Subcutaneous abdominal adipose tissue (tissue), 5 donors: Measurements from ENCODE around the gene CLDN20.

ENCODE experiments used
- H3K27ac ChIP-seq: one replicate; pipeline ENCODE4 v1.7.0; 2013; ENCODE audit warnings: low read depth, mild to moderate bottlenecking, inconsistent platforms, low read length, moderate library complexity
- H3K27me3 ChIP-seq, 5 donors: one replicate each; pipeline ENCODE4 v1.7.0; 2013; ENCODE audit warnings: low read length in 5 of 5, inconsistent platforms in 1 of 5; ENCODE audit not compliant: control insufficient read depth in 5 of 5, insufficient read depth in 4 of 5
- H3K36me3 ChIP-seq, 5 donors: one replicate each; pipeline ENCODE4 v1.7.0; 2013; ENCODE audit warnings: low read length in 5 of 5; ENCODE audit not compliant: control insufficient read depth in 5 of 5, insufficient read depth in 5 of 5
- H3K4me1 ChIP-seq, 5 donors: one replicate each; pipeline ENCODE4 v1.7.0; 2013; ENCODE audit warnings: low read length in 5 of 5, mild to moderate bottlenecking in 3 of 5, moderate library complexity in 1 of 5; ENCODE audit not compliant: control insufficient read depth in 5 of 5, insufficient read depth in 5 of 5
- H3K4me3 ChIP-seq, 5 donors: one replicate each; pipeline ENCODE4 v1.7.0; 2013; ENCODE audit warnings: low read length in 5 of 5, low read depth in 1 of 5
- H3K9ac ChIP-seq, 5 donors: one replicate each; pipeline ENCODE4 v1.7.0; 2013; ENCODE audit warnings: low read length in 5 of 5, mild to moderate bottlenecking in 4 of 5, moderate library complexity in 3 of 5
- H3K9me3 ChIP-seq, 5 donors: one replicate each; pipeline ENCODE4 v1.7.0; 2013; ENCODE audit warnings: low read length in 5 of 5; ENCODE audit not compliant: control insufficient read depth in 5 of 5
- donor health status: healthy.
- donor health status: healthy.
- donor health status: healthy.
- donor health status: healthy.
- donor health status: healthy.

The CLDN20 gene

GRCh38 chr6:155274533-155274932 is 10.7 kb downstream of the CLDN20 start:
- Histone ChIP-seq H3K4me3 (no peak overlapping the region), H3K4me1 (peaks cover 0 to 8% (median 4%) of the 10 kb centered on the region in 5 donors), H3K27me3 (no peaks in the 10 kb centered on the region), H3K36me3 (peaks cover 0 to 13% (median 6%) of the 10 kb centered on the region in 5 donors), H3K27ac (no peak overlapping the region), H3K9me3 (no peaks in the 10 kb centered on the region), H3K9ac (no peak overlapping the region)

- H3K9ac ChIP-seq: no peak overlapping the region
- H3K36me3 ChIP-seq: peaks cover 0 to 16% (median 6%) of the 10 kb centered on the region in 5 donors
- no peak overlapping the region for H3K27ac ChIP-seq
- peaks cover 0 to 8% (median 4%) of the 10 kb centered on the region in 5 donors for H3K4me1 ChIP-seq
- no peaks in the 10 kb centered on the region for H3K27me3 ChIP-seq
- H3K4me3 ChIP-seq: no peak overlapping the region
- H3K9me3 ChIP-seq: no peaks in the 10 kb centered on the region
Observed at GRCh38 chr6:155275808-155276480, 12.1 kb downstream of the CLDN20 start.

- H3K36me3 ChIP-seq: peaks cover 0 to 16% (median 6%) of the 10 kb centered on the region in 5 donors
- H3K27me3 ChIP-seq: no peaks in the 10 kb centered on the region
- H3K4me1 ChIP-seq: peaks cover 0 to 8% (median 4%) of the 10 kb centered on the region in 5 donors
- no peak overlapping the region for H3K9ac ChIP-seq
- H3K4me3 ChIP-seq: no peak overlapping the region
- no peaks in the 10 kb centered on the region for H3K9me3 ChIP-seq
- H3K27ac ChIP-seq: no peak overlapping the region
Observed at GRCh38 chr6:155276638-155277037, 12.8 kb downstream of the CLDN20 start.

GRCh38 chr6:155278319-155279049 is 14.7 kb downstream of the CLDN20 start:
- H3K36me3 ChIP-seq: peaks cover 3 to 16% (median 6%) of the 10 kb centered on the region in 5 donors
- no peak overlapping the region for H3K9ac ChIP-seq
- H3K4me3 ChIP-seq: no peak overlapping the region
- no peaks in the 10 kb centered on the region for H3K9me3 ChIP-seq
- no peaks in the 10 kb centered on the region for H3K4me1 ChIP-seq
- H3K27me3 ChIP-seq: no peaks in the 10 kb centered on the region
- H3K27ac ChIP-seq: no peak overlapping the region

GRCh38 chr6:155284775-155285174 is 21.0 kb downstream of the CLDN20 start:
- Histone ChIP-seq H3K9me3 (no peaks in the 10 kb centered on the region), H3K27me3 (no peaks in the 10 kb centered on the region), H3K36me3 (peaks cover 17 to 29% (median 24%) of the 10 kb centered on the region in 5 donors), H3K27ac (no peak overlapping the region), H3K4me3 (no peak overlapping the region), H3K4me1 (no peaks in the 10 kb centered on the region), H3K9ac (no peak overlapping the region)

- Histone ChIP-seq H3K9me3 (no peaks in the 10 kb centered on the region), H3K4me3 (no peak overlapping the region), H3K27ac (no peak overlapping the region), H3K4me1 (no peaks in the 10 kb centered on the region), H3K27me3 (no peaks in the 10 kb centered on the region), H3K9ac (peak overlapping the region in 1 of 5 donors; percentile 13), H3K36me3 (peaks cover 17 to 31% (median 26%) of the 10 kb centered on the region in 5 donors)
Observed at GRCh38 chr6:155287762-155288161, 23.9 kb downstream of the CLDN20 start.

GRCh38 chr6:155290491-155290890 is 26.7 kb downstream of the CLDN20 start:
- Histone ChIP-seq H3K27me3 (no peaks in the 10 kb centered on the region), H3K9me3 (no peaks in the 10 kb centered on the region), H3K36me3 (peaks cover 11 to 33% (median 20%) of the 10 kb centered on the region in 5 donors), H3K4me3 (no peak overlapping the region), H3K27ac (no peak overlapping the region), H3K9ac (no peak overlapping the region), H3K4me1 (no peaks in the 10 kb centered on the region)

GRCh38 chr6:155291291-155291690 is 27.5 kb downstream of the CLDN20 start:
- Histone ChIP-seq H3K4me1 (no peaks in the 10 kb centered on the region), H3K36me3 (peaks cover 18 to 39% (median 22%) of the 10 kb centered on the region in 5 donors)

GRCh38 chr6:155292711-155293110 is 28.9 kb downstream of the CLDN20 start:
- Histone ChIP-seq H3K9ac (no peak overlapping the region), H3K36me3 (peaks cover 20 to 50% (median 31%) of the 10 kb centered on the region in 5 donors), H3K9me3 (no peaks in the 10 kb centered on the region), H3K4me3 (no peak overlapping the region), H3K27me3 (no peaks in the 10 kb centered on the region), H3K4me1 (no peaks in the 10 kb centered on the region), H3K27ac (no peak overlapping the region)

More at GRCh38 chr6:155291291-155291690, 27.5 kb downstream of the CLDN20 start:
- Histone ChIP-seq H3K27me3 (no peaks in the 10 kb centered on the region), H3K4me3 (no peak overlapping the region), H3K27ac (no peak overlapping the region), H3K9ac (no peak overlapping the region), H3K9me3 (no peaks in the 10 kb centered on the region)

- no peaks in the 10 kb centered on the region for H3K4me1 ChIP-seq
- no peak overlapping the region for H3K27ac ChIP-seq
- H3K4me3 ChIP-seq: no peak overlapping the region
- H3K9ac ChIP-seq: no peak overlapping the region
- no peaks in the 10 kb centered on the region for H3K27me3 ChIP-seq
- H3K9me3 ChIP-seq: no peaks in the 10 kb centered on the region
- H3K36me3 ChIP-seq: peaks cover 16 to 49% (median 25%) of the 10 kb centered on the region in 5 donors
Observed at GRCh38 chr6:155297669-155298068, 33.9 kb downstream of the CLDN20 start.
